Measurements from ENCODE around the gene IPO13.

GRCh38 chr1:44016041-44016889 is 69.5 kb downstream of the IPO13 start:
- TF ChIP-seq ZNF274 (IDR thresholded peaks at IDR 0.05; ENCODE audit: low read depth, low read length) (no peak), YY1 (IDR thresholded peaks at IDR 0.05; ENCODE audit: insufficient read depth, insufficient read length) (no peak)

Data from NT2/D1 (cell line).